Sciatic nerve (tissue), 2 donors: ENCODE measurements around the gene CCDC92. TPM values are rescaled to one million over a fixed set of nuclear protein-coding genes. Genes with fewer than 3 reads are reported as not detected.

Experiments
- ATAC-seq: fragments of 200-7000 bp; cut with Tn5 transposase; one replicate; pipeline ENCODE4 v1.9.1; 2020; ENCODE audit warnings: mild to moderate bottlenecking, moderate library complexity
- DNase-seq: peaks from one replicate; pipeline ENCODE4 v3.0.0-alpha.2; 2020; ENCODE audit warnings: low spot score
- intact Hi-C: fragments of 100-400 bp; cut with DNase I; formaldehyde crosslinking; loops from one replicate; pipeline ENCODE4 v1.14.2; 2022
- total RNA-seq: library from RNA; stranded (reverse); fragmentation: NEBNext Ultra II Directional; extraction: Animal tissue kit (Norgen Biotek cat#: 25700); gene quantifications from one replicate; pipeline ENCODE4 v1.2.1, GENCODE V29; 2021
- donor health status: DM: no; HTN: no; CAD: no.
- donor health status: DM: no; HTN: no; CAD: no.

Gene CCDC92
- total RNA-seq, 1 donor from 2014 or later = 49.2 TPM

DNA sequence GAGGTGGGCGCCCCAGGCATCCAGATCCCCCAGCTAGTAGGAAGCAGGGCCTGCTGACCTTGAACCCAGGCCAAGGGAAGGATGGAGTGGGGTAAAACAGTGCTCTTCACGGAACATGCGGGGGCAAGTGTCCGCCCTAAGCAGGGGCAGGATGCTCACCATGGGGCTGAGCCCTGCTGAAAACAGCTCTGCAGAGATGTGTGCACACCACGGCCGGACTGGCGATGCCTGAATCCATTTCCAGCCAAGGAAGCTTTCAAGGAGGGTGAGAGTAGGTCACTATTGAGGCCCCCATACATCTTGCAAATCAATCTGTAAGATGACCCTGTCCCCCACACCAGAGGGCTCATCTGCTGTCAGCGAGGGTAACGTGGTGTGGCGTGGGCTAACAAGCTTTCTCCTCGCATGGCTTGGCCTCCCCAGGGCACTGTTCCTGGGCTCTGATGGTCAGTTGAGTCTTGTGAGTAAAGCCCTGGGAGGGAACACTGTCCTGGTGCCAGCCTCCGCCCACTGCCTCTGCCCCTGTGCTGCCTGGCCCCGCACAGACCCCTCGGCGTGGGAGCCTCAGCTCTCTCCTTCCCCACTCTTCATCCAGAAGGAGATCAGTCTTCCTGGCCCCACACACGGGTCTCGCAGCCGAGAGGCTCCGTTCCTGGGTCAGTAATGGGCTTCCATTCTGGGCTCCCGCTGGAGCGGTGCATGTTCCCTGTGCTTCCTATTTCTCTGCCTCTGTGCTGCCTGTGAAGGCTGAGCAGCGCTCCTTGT lies 69.1 kb downstream of the CCDC92 start:
- DNase-seq (no peak), ATAC-seq (no peak)
- intact Hi-C loops = loop anchor here (10.0 kb wide), 1 partner anchor 71 kb away; the partner anchor contains the start of genes CCDC92 and ZNF664

DNA sequence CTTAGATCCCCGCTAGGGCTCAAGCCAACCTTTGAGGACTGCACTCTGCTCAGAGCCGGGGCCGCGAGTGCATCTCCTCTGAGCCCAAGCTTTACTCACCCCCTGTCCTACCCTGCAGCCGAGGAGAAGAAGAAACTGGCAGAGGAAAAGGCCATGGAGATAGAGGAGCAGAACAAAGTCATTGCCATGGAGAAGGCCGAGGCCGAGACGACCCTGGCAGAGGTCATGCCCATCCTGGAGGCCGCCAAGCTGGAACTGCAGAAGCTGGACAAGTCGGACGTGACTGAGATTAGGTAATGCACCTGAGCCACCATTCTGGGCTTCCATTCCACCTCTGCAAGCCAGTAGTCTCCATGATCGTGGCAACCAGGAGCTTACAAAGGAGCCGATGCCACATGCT lies 69.8 kb downstream of the CCDC92 start:
- intact Hi-C loops = loop anchor here (10.0 kb wide), 1 partner anchor 72 kb away; the partner anchor contains the start of genes CCDC92 and ZNF664
- DNase-seq (no peak), ATAC-seq (no peak)

DNA sequence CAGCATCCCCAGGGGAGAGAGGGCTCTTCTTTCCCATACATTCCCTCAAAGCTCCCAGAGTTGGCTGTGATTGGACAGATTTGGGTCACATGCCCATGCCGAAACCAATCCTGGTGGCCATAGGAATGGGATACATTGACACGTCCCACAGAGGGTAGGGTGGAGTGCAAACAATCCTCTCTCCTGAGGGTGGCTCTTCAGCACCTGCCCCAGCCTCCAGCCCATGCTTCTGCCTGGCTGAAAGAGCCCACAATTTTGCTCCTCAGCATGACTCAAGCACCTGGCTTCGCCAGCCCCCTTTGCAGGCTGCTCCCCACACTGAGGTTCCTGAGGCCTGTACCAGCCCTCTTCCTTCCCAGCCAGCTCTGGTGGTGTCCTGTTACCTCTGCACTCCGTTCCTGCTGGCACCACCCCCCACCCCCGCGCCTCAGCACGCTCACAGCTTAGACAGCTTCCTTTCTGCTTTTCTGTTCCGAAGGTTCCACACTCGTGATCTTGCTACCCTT lies 71.7 kb downstream of the CCDC92 start:
- no peak for DNase-seq
- intact Hi-C loops = loop anchor here (10.0 kb wide), 1 partner anchor 74 kb away; the partner anchor contains the start of genes CCDC92 and ZNF664

DNA sequence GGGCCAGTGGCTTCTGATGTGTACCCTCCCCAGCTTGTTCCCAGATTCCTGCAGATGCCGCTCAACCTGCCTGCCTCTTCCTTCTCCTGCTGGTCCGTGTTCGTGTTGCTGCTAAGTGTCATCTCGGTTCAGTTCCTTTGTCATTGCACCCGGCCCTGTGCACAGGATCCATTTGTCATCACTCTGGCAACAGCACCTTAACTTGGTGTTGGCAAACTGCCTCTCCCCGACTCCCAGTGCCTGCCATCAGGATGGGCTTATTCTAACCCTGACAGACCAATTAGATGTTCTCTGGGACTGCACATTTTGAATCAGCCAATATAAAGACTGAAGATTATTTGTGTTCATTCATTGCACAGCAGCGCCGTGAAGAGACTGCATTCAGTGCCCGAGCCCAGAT lies 73.3 kb downstream of the CCDC92 start:
- DNase-seq (no peak), ATAC-seq (no peak)
- intact Hi-C loops = no loop called here

More for the DNA sequence above, 71.7 kb downstream of the CCDC92 start:
- ATAC-seq = no peak

DNA sequence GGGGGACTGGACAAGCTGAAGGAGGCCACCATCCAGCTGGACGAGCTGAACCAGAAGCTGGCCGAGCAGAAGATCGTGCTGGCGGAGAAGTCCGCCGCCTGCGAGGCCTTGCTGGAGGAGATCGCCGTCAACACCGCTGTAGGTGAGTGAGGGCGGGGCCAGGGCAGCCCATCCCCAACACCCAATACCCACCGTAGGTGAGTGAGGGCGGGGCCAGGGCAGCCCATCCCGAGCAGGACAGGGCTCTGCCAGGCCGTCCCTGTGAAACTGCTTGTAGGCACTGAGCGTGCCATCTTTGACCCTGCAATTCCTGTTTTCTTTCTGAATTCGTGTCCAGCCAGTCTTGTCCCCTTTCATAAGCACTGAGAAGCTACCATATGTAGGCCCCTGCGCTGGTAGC lies 74.0 kb downstream of the CCDC92 start:
- ATAC-seq = no peak
- no peak for DNase-seq
- intact Hi-C loops = no loop called here

DNA sequence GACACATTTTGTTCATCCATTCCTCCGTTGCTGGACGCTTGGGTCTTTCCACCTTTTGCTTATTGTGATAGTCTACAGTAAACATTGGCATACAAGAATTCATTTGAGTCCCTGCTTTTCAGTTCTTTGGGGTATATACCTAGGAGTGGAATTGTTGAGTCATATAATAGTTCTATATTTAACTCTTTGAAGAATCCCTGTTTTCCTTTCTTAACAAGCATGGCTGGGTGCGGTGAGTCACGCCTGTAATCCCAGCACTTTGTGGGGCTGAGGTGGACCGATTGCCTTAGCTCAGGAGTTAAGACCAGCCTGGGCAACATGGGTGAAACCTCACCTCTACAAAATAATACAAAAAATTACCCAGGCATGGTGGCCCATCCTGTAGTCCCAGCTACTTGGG lies 75.4 kb downstream of the CCDC92 start:
- no peak for DNase-seq

DNA sequence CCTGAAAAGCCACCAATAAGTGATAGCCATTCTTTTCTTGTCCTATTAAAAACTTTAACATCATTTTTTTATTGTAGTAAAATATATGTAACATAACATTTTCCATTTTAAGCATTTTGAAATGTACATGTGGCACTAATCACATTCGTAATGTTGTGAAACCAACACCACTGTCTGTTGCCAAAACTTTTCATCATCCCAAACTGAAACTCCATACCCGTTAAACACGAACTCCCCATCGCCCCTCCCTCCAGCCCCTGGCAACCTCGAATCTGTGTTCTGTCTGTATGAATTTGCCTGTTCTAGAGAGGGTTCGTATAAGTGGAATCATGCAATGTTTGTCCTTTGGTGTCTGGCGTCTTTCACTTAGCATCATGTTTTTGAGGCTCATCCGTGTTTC lies 75.9 kb downstream of the CCDC92 start:
- intact Hi-C loops = no loop called here
- DNase-seq = no peak

More for the DNA sequence above, 75.4 kb downstream of the CCDC92 start:
- ATAC-seq = no peak
- intact Hi-C loops = no loop called here

DNA sequence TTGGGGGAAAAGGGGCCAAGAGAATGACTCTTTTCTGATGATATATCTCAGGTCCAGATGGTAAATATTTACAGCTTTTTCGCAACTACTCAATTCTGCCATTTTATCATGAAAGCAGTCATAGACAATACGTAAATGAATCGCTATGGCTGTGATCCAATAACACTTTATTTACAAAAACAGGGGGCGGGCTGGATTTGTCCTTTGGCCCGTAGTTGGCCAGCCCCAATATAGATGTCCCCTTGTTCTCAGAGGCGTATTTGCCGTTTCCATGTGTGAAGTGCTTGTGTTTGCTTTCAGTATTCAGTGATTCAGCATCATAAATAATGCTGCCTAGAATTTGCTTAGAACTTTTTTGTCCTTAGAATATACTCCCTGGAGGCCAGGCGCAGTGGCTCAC lies 77.2 kb downstream of the CCDC92 start:
- ATAC-seq (peak; percentile 46), DNase-seq (no peak)
- intact Hi-C loops = no loop called here

More for the DNA sequence above, 75.9 kb downstream of the CCDC92 start:
- peak; percentile 51 for ATAC-seq

DNA sequence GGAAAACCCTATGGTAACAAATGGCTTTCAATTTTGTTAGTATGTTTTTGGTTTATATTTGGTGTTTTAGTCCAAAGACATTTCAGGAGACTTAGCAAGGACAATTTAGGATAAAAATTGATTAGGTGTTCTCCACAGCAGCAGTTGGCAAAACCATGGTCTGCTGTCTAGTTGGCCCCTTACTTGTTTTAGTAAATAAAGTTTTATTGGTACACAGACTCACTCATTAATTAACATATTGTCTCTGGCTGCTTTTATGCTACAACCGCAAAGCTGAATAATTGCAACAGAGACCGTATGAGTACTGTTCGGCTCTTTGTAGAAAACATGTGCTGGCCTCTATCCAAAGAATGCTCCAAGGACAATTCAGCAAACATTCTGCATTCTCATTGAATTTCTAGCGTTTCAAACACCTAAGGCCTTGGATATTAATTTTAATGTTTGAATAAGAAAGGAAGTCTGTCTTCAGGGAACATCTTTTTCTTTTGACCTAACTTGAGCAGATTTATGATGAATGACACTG lies 77.7 kb downstream of the CCDC92 start:
- ATAC-seq (no peak), DNase-seq (no peak)
- intact Hi-C loops = no loop called here

DNA sequence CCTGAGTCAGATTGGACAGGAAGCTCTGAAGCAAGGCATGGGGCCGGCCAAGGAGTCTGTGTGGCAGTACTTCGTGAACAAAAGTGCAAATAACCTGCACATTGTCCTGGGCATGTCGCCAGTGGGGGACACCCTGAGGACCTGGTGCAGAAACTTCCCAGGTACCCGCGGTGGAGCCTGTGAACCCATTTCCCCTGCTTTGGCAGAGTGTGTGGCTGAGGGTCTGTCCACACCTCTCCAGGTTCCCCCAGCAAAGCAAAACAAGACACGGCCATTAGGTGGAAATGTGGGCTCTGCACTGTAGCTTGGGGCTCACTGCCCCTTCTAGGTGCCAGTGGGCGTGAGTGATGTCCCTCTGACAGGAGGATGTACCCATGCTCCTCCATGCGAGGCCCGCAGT lies 79.4 kb downstream of the CCDC92 start:
- no peak for ATAC-seq

DNA sequence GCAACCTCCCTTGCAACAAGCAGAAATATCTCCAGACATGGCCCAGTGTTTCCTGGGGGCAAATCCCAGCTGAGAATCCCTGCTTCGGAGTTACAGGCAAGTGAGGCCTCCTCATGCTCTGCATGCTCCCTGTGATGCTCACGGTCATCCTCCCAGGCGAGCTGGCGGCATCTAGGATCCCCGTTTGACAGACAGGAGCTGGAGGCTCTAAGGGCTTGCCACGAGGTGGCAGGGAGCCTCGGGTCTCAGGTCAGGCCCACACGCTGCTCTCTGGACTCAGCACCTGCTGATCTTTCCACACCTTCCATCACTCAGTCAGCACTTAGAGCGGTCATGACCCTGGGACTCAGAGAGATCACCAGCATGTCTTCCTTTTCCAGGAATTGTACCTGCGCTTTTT lies 79.8 kb downstream of the CCDC92 start:
- no peak for ATAC-seq
- intact Hi-C loops = no loop called here
- DNase-seq = no peak

More for the DNA sequence above, 79.4 kb downstream of the CCDC92 start:
- DNase-seq = no peak
- intact Hi-C loops = no loop called here

DNA sequence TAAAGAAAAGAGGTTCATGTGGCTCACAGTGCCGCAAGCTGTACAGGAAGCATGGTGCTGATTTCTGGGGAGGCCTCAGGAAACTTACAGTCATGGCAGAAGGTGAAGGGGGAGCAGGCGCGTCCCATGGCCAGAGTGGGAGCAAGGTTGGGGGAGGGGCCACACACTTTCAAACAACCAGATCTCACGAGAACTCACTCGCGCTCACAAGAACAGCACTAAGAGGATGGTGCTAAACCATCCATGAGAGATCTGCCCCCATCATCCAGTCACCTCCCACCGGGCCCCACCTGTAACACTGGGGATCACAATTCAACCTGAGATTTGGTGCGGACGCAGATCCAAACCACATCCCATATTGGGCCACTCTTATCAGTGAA lies 80.5 kb downstream of the CCDC92 start:
- DNase-seq (no peak), ATAC-seq (no peak)
- intact Hi-C loops = no loop called here

DNA sequence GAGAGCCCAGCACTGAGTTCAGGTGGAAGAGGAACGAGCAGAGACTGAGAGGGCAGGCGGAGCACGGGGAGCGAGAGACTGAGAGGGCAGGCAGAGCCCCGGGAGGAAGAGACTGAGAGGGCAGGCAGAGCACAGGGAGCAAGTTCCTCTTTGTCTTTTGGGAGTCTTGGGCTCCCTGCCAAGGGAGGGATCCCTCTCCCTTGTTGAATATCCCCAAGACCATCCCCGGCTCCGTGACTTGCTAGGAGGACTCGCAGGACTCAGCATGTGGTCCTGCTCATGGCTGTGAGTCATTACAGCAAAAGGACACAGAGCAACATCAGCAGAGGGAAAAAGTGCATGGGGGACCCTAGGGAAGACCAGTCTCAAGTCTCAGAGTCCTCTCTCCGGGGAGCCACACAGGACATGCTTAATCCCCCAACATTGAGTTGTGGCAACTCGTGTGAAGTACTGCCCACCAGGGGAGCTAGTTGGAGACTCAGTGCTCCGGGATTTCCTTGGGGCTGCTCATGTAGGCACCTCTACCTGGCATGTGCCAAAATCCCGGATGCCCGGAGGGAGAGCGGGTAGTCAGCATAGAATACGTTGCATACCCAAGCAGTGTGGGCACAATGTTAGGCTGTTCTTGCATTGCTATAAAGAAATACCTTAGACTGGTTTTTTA lies 81.0 kb downstream of the CCDC92 start:
- DNase-seq (no peak), ATAC-seq (no peak)
- intact Hi-C loops = no loop called here

DNA sequence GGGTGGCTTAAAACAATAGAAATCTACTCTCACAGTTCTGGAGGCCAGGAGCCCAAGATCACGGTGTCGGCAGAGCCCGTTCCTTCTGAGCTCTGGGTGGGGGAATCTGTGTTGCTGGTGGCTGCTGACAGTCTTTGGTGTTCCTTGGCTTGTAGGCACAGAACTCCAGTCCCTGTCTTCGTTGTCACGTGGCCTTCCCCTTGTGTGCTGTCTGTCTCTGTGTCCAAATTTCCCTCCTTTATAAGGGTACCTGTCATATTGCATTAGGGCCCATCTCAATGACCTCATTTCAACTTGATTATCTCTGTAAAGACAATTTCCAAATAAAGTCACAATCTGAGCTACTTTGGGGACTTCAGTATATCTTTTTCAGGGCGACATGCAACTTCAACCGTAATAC lies 81.6 kb downstream of the CCDC92 start:
- ATAC-seq (no peak), DNase-seq (no peak)
- intact Hi-C loops = no loop called here

DNA sequence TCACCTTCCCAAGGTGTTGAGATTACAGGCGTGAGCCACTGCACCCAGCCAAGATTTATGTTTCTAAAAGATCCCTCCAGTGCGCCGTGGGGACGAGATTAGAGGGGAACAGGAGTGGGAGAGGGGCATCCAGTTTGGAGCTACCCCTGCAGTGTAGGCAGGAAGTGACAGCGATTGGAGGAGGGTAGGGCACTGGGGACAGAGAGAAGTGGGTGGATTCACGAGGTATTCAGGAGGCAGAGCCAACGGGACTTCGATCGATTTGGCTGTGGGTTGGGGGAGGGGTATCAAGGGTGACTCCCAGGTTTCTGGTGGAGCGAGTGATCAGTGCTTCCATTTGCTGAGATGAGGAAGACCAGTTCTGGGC lies 82.1 kb downstream of the CCDC92 start:
- DNase-seq (no peak), ATAC-seq (no peak)
- intact Hi-C loops = no loop called here

DNA sequence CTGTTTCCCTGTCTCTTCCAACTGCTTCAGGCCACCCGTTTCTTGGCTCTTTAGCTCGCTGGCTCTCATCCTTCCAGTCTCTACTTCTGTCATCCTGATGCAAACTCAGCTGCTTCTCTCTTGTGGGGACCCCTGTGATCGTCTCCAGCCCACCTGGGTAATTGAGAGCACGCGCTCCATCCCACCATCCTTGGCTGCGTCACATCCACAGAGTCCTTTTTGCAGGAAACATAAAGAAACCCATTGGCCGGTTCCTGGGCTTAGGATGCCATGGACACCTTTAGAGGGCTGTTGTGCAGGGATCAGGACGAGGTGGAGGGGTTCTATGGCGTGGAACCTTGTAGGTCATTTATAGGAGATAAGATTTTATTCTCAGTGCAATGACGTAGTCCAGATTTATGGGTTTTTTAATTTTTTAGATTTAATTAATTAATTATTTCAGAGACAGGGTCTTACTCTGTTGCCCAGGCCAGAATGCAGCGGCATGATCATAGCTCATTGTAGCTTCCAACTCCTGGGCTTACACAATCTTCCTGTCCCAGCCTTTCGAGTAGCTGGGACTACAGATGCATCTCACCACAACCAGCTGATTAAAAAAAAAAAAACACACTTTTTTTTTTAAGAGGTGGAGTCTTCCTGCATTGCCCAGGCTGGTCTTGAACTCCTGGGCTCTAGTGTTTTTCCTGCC lies 82.6 kb downstream of the CCDC92 start:
- DNase-seq = peak; percentile 32
- intact Hi-C loops = no loop called here
- no peak for ATAC-seq

DNA sequence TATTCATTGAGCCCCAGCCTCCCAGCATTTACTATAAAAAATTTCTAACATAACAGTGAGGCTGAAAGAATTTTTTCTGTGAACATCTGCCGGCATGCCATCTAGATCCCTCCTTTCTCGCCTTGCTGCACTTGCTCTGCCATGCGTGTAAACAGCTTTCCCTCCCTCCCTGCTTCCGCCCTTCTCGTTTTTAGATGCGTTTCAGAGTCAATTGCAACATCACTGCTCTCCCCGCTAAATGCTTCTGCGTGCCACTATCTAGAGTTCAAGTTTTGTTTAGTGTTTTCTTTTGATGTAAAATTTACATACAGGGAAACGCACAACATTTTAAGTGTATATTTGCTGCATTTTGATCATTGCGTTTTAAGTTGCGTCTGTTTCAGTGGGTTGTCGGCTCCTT lies 83.6 kb downstream of the CCDC92 start:
- ATAC-seq = no peak
- peak; percentile 5 for DNase-seq
- intact Hi-C loops = no loop called here

DNA sequence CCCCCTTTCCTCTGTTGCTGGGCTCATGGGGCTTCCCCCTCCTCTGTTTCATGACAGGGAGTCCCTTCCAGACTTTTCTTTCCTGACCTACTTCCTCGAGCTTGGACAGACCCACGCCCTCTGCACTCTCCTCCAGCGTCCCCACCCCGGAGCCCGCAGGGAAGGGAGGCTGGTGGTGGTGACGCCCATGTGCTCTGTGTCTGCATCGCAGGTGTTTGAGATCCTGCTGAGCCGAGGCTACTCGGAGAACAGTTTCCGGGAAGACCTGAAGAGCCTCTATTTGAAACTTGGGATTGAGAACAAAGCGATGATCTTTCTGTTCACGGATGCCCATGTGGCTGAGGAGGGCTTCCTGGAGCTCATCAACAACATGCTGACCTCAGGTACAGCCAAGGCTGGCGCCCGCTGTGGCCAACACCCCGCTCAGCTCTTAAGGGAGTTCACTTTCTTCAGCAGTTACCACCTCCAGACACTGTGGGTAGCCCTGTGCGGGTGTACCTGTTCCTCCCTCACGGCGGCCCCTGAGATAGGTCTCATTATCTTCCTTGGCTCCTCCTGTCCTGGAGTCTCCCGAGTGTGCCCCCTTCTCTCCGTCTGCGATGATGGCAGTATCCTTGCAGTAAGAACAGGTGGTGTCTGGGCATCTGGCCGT lies 85.6 kb downstream of the CCDC92 start:
- ATAC-seq (no peak), DNase-seq (peak; percentile 45)
- intact Hi-C loops = no loop called here

DNA sequence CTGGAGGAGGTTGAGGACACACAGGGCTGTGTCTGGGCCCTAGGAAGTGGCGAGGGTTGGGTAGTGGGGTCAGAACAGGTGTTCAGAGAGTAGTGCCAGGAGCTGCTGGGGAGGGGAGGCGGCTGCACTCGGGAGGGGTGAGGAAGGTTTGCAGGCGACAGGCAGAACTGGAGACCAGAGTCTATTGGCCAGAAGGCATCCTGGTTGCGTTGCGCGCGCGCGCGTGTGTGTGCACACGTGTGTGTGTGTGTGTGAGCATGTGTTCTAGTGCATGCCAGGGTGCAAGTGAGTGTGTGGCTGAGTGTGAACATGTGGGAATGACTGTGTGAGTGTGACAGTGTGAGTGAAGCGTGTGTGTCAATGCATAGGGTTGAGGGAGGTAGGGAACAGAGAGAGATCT lies 86.4 kb downstream of the CCDC92 start:
- intact Hi-C loops = no loop called here
- DNase-seq (peak; percentile 31), ATAC-seq (no peak)
